ENCODE data around the gene GJB6. TPM values are rescaled to one million over a fixed set of nuclear protein-coding genes. Genes with fewer than 3 reads are reported as not detected.

The GJB6 gene
- total RNA-seq, 1 donor from 2014 or later = 32.6 TPM

DNA sequence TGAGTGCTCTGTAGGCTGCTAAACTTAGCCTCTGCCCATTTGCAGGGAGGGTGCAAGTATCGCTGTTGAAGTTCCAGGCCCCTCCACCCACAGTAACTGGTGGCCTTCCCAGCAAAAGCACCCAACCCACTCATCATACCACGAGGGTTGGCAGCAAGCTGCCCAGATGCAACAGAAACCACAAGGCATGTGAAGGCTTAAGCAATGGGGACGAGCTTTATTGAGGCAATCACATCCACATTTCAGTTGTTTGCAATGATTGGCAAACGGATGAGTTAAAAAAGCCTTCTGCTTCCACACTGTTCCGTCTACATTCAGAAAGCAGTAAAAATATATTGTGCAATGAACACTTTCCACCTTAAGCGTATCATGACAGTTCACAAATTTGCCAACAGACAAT is 10.3 kb downstream of the GJB6 start:
- Histone ChIP-seq H3K4me3 (ENCODE audit: low read depth, low read length) (no peak overlapping the region), H3K36me3 (ENCODE audit: control insufficient read depth, insufficient read depth, low read length) (peaks cover 7% of the 10 kb centered on the region), H3K27me3 (ENCODE audit: control insufficient read depth, insufficient read depth, low read length) (no peaks in the 10 kb centered on the region)
- no peak for TF ChIP-seq CTCF (IDR thresholded peaks at IDR 0.05; ENCODE audit: insufficient read depth, low read length, severe bottlenecking)
- FAIRE-seq (no peak), DNase-seq (ENCODE audit: low read depth) (no peak)

DNA sequence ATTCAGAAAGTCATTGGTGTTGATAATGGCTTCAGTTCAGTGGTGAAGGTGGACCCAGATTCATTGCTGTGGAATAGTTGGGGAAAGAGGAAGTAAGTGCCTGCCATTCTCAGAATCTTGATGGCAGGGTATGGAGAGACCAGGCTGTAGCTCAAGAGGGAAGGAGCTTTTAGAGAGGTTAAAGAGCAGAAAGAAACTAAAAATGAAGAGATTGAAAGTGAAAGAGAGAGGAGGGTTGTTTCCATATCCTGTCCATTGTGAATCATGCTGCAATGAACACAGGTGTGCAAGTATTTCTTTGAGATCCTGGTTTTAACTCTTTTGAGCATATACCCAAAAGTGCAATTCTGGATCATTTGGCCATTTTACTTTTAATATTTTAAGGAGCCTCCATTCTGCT is 12.5 kb downstream of the GJB6 start:
- TF ChIP-seq CTCF (IDR thresholded peaks at IDR 0.05; ENCODE audit: insufficient read depth, low read length, severe bottlenecking) = no peak
- Histone ChIP-seq H3K36me3 (ENCODE audit: control insufficient read depth, insufficient read depth, low read length) (peaks cover 7% of the 10 kb centered on the region), H3K4me3 (ENCODE audit: low read depth, low read length) (no peak overlapping the region), H3K27me3 (ENCODE audit: control insufficient read depth, insufficient read depth, low read length) (no peaks in the 10 kb centered on the region)
- FAIRE-seq (no peak), DNase-seq (ENCODE audit: low read depth) (no peak)

DNA sequence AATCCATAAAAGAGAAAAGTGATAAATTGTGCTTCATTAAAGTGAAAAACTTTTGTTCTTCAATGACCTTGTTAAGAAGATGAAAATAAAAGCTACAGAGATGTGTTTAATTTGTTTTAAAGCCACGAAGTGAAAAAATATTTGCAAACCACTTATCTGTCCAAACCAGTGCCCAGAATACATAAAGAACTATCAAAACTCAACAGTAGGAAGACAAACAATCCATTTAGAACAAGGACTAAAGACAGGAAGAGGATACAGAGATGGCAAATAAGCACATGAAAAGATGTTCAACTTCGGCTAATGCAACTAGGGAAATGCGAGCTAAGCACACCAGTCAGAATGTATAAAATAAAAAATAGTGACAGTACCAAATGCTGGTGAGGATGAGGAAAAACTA is 15.0 kb downstream of the GJB6 start:
- Histone ChIP-seq H3K4me3 (ENCODE audit: low read depth, low read length) (no peak overlapping the region), H3K27me3 (ENCODE audit: control insufficient read depth, insufficient read depth, low read length) (no peaks in the 10 kb centered on the region), H3K36me3 (ENCODE audit: control insufficient read depth, insufficient read depth, low read length) (no peaks in the 10 kb centered on the region)
- FAIRE-seq = no peak
- TF ChIP-seq CTCF (IDR thresholded peaks at IDR 0.05; ENCODE audit: insufficient read depth, low read length, severe bottlenecking) = no peak
- DNase-seq (ENCODE audit: low read depth) = no peak

DNA sequence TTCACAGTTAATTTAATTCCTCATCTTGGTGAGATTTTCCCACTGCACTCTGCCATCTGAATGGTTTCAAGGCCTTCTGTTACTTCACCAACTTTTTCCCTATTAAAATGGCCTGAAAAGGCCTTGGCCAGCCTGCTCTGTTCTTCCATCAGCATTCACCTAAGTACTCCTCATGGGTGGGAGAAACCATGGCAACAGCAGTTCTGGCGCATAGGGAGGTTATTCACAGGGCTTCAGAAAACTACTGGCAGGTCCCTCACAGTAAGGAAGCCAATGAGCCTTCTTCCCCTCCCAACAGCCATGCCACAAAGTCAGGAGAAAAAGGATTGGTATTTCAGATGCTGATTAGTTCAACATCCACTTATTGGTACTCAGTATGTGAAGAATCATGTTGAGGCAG is 22.2 kb downstream of the GJB6 start:
- Histone ChIP-seq H3K27me3 (ENCODE audit: control insufficient read depth, insufficient read depth, low read length) (no peaks in the 10 kb centered on the region), H3K4me3 (ENCODE audit: low read depth, low read length) (no peak overlapping the region), H3K36me3 (ENCODE audit: control insufficient read depth, insufficient read depth, low read length) (no peaks in the 10 kb centered on the region)
- no peak for TF ChIP-seq CTCF (IDR thresholded peaks at IDR 0.05; ENCODE audit: insufficient read depth, low read length, severe bottlenecking)
- DNase-seq (ENCODE audit: low read depth) (no peak), FAIRE-seq (peak; percentile 79)

- H3K36me3 ChIP-seq (ENCODE audit: control insufficient read depth, insufficient read depth, low read length) = no peaks in the 10 kb centered on the region
- DNase-seq (ENCODE audit: low read depth) (no peak), FAIRE-seq (no peak)
- no peak for TF ChIP-seq CTCF (IDR thresholded peaks at IDR 0.05; ENCODE audit: insufficient read depth, low read length, severe bottlenecking)
- no peak overlapping the region for H3K4me3 ChIP-seq (ENCODE audit: low read depth, low read length)
- no peaks in the 10 kb centered on the region for H3K27me3 ChIP-seq (ENCODE audit: control insufficient read depth, insufficient read depth, low read length)
Measured at GRCh38 chr13:20206698-20207235, 25.4 kb downstream of the GJB6 start.

DNA sequence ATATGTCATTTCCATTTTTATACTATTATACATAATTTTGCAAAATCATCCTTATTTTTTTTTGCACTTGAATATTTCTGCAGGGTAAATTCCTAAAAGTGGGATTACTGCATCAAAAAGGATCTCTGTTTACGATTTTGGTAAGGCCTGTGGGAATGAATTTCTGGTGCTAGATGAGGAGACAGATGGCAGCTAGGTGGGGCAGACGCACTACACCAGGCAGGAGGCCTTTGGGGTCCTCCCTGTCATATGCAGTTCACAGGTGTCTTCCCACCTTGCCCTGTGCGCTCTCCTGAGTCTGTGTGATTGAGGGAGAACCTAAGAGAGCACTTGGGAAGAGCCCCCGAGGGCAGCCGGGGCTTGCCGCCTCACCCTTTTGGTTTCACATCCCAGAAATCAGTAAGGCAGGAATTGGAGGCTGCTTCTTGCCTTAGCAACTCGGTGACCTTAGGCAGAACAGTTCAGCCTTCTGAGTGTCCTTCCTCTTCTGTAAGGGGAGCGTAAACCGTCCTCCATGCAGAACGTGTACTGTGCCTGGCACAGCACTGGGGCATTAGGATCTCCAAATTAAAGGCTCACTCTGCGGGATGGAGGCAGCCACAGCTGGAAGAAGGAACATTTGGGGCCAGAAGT is 25.9 kb downstream of the GJB6 start:
- DNase-seq (ENCODE audit: low read depth) (no peak), FAIRE-seq (no peak)
- H3K36me3 ChIP-seq (ENCODE audit: control insufficient read depth, insufficient read depth, low read length) = no peaks in the 10 kb centered on the region
- no peaks in the 10 kb centered on the region for H3K27me3 ChIP-seq (ENCODE audit: control insufficient read depth, insufficient read depth, low read length)
- no peak overlapping the region for H3K4me3 ChIP-seq (ENCODE audit: low read depth, low read length)
- no peak for TF ChIP-seq CTCF (IDR thresholded peaks at IDR 0.05; ENCODE audit: insufficient read depth, low read length, severe bottlenecking)

Measured in bronchial epithelial cell (primary cell).